Sigmoid colon (tissue), 4 donors: ENCODE results near the gene ADARB2.

Experiments used
- EP300 ChIP-seq, 4 donors: sonication (generic); formaldehyde crosslinking; IDR thresholded peaks; one replicate each; pipeline ENCODE4 v1.6.1; 2017; ENCODE audit warnings: antibody characterized with exemption in 4 of 4
- POLR2A ChIP-seq, 2 donors: fragments of 450-650 bp; IDR thresholded peaks; one replicate each; pipeline ENCODE4 v1.6.1; 2016; ENCODE audit warnings: antibody characterized with exemption in 2 of 2, mild to moderate bottlenecking in 2 of 2, moderate library complexity in 2 of 2
- POLR2AphosphoS5 ChIP-seq, 4 donors: sonication (generic); formaldehyde crosslinking; IDR thresholded peaks; one replicate each; pipeline ENCODE4 v1.6.1; 2017; ENCODE audit warnings: antibody characterized with exemption in 4 of 4
- TF ChIP-seq, protein P1 (sequence below), 4 experiments: fragments of 450-650 bp in 3 of 4; fragments of 200-600 bp in 1 of 4; IDR thresholded peaks; one replicate each; pipeline ENCODE4 v1.5.1; 2016 to 2019; ENCODE audit warnings: antibody characterized with exemption in 4 of 4, mild to moderate bottlenecking in 3 of 4, moderate library complexity in 2 of 4

DNA sequence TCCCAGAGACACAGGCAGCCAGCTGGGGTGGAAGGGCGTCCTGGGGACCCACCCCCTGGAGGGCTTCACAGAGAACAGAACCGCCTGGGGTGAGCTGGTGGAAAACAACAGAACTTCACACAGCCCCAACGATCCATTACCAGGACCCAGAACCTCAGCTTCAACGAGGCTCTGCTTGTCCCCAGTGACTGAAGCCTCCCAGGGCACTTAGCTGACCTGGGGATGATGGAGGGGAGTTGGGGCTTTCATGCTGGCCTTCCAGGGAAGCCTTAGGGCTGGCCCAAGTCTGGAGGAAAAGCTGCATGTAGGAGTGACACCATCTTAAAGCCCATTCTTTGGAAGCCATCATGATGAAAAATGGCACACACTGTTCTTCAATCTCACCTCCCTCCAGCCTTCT is 381.0 kb downstream of the ADARB2 start:
- TF ChIP-seq, protein P1, sequence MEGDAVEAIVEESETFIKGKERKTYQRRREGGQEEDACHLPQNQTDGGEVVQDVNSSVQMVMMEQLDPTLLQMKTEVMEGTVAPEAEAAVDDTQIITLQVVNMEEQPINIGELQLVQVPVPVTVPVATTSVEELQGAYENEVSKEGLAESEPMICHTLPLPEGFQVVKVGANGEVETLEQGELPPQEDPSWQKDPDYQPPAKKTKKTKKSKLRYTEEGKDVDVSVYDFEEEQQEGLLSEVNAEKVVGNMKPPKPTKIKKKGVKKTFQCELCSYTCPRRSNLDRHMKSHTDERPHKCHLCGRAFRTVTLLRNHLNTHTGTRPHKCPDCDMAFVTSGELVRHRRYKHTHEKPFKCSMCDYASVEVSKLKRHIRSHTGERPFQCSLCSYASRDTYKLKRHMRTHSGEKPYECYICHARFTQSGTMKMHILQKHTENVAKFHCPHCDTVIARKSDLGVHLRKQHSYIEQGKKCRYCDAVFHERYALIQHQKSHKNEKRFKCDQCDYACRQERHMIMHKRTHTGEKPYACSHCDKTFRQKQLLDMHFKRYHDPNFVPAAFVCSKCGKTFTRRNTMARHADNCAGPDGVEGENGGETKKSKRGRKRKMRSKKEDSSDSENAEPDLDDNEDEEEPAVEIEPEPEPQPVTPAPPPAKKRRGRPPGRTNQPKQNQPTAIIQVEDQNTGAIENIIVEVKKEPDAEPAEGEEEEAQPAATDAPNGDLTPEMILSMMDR (IDR thresholded peaks at IDR 0.05) = no peak
- no peak for TF ChIP-seq POLR2A (IDR thresholded peaks at IDR 0.05)
- no peak for TF ChIP-seq POLR2AphosphoS5 (IDR thresholded peaks at IDR 0.05)
- no peak for TF ChIP-seq EP300 (IDR thresholded peaks at IDR 0.05)
